Chondrocyte (in vitro differentiated cells): ENCODE measurements around the gene KRTAP5-2. TPM values are rescaled to one million over a fixed set of nuclear protein-coding genes. Genes with fewer than 3 reads are reported as not detected.
A peak's percentile ranks its signal among the peaks of the same experiment; 100 is the strongest.

Experiments
- DNase-seq: peaks from one replicate; pipeline ENCODE4 v3.0.0; 2021; ENCODE audit warnings: mixed read lengths, low spot score
- H3K27ac Mint-ChIP-seq: one replicate; pipeline ENCODE4 v1.8.0; 2021; ENCODE audit warnings: mild to moderate bottlenecking, moderate library complexity, mixed read lengths; ENCODE audit not compliant: unreplicated experiment
- H3K27me3 Mint-ChIP-seq: 2 replicates; pipeline ENCODE4 v1.8.0; 2021; ENCODE audit warnings: low read depth, mixed read lengths
- H3K36me3 Mint-ChIP-seq: 2 replicates; pipeline ENCODE4 v1.8.0; 2021; ENCODE audit warnings: low read depth, mixed read lengths
- H3K4me1 Mint-ChIP-seq: 2 replicates; pipeline ENCODE4 v1.8.0; 2021; ENCODE audit warnings: low read depth, mild to moderate bottlenecking, mixed read lengths
- H3K4me3 Mint-ChIP-seq: one replicate; pipeline ENCODE4 v1.8.0; 2021; ENCODE audit warnings: mild to moderate bottlenecking, moderate library complexity, mixed read lengths; ENCODE audit not compliant: unreplicated experiment
- H3K9me3 Mint-ChIP-seq: 2 replicates; pipeline ENCODE4 v1.8.0; 2021; ENCODE audit warnings: low read depth, mixed read lengths
- CTCF ChIP-seq: fragments of 200-600 bp; sonication (generic); IDR thresholded peaks from 2 replicates; pipeline ENCODE4 v1.5.0; 2021; ENCODE audit warnings: antibody characterized with exemption, mild to moderate bottlenecking, moderate library complexity
- total RNA-seq: library from RNA; stranded (reverse); gene quantifications from 3 replicates; pipeline ENCODE4 v1.2.1, GENCODE V29; 2021

KRTAP5-2 gene
- total RNA-seq, 1 donor from 2014 or later, result not detected

- TF ChIP-seq CTCF, result no peak
- Mint-ChIP-seq H3K27me3 (no peaks in the 10 kb centered on the region), H3K36me3 (no peaks in the 10 kb centered on the region), H3K4me3 (no peak overlapping the region), H3K4me1 (peaks cover 17% of the 10 kb centered on the region), H3K27ac (no peak overlapping the region), H3K9me3 (no peaks in the 10 kb centered on the region)
- peak; percentile 93 for DNase-seq
These were observed 34.2 kb downstream of the KRTAP5-2 start for GRCh38 chr11:1563697-1564534.

- no peak for TF ChIP-seq CTCF
- Mint-ChIP-seq H3K27ac (no peak overlapping the region), H3K4me3 (no peak overlapping the region), H3K27me3 (no peaks in the 10 kb centered on the region), H3K9me3 (no peaks in the 10 kb centered on the region), H3K4me1 (peaks cover 23% of the 10 kb centered on the region), H3K36me3 (no peaks in the 10 kb centered on the region)
- no peak for DNase-seq
These were observed 34.9 kb downstream of the KRTAP5-2 start for GRCh38 chr11:1563149-1563638.

GRCh38 chr11:1562469-1563148, 35.5 kb downstream of the KRTAP5-2 start:
- peaks cover under 1% of the 10 kb centered on the region for H3K36me3 Mint-ChIP-seq
- H3K27ac Mint-ChIP-seq, result no peak overlapping the region
- H3K4me3 Mint-ChIP-seq, result no peak overlapping the region
- no peak for TF ChIP-seq CTCF
- no peaks in the 10 kb centered on the region for H3K27me3 Mint-ChIP-seq
- H3K9me3 Mint-ChIP-seq, result no peaks in the 10 kb centered on the region
- DNase-seq, result no peak
- H3K4me1 Mint-ChIP-seq, result peaks cover 29% of the 10 kb centered on the region

DNA sequence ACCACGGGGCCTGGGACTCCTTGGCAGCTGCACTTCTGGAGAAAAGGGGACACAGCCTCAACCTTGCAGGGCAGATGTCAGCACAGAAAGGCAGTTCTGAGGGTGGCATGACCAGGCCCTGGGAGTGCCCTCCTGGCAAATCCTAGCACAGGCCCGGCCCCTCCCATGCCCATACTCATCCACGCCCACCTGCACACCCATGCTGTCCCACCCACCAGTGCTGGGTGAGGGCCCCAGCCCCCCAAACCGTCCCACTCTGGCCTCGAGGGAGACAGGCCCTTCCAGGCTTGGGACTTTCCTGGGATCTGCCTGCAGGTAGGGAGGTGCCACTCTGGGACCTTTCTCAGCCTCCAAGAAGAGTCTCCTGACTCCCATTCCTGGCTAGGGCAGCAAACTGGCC, 36.1 kb downstream of the KRTAP5-2 start:
- no peak overlapping the region for H3K27ac Mint-ChIP-seq
- H3K9me3 Mint-ChIP-seq, result no peaks in the 10 kb centered on the region
- DNase-seq, result no peak
- H3K4me3 Mint-ChIP-seq, result no peak overlapping the region
- TF ChIP-seq CTCF, result no peak
- peaks cover 30% of the 10 kb centered on the region for H3K4me1 Mint-ChIP-seq
- peaks cover 1% of the 10 kb centered on the region for H3K36me3 Mint-ChIP-seq
- no peaks in the 10 kb centered on the region for H3K27me3 Mint-ChIP-seq

GRCh38 chr11:1561266-1561665, 36.8 kb downstream of the KRTAP5-2 start:
- no peak overlapping the region for H3K27ac Mint-ChIP-seq
- TF ChIP-seq CTCF, result no peak
- no peaks in the 10 kb centered on the region for H3K27me3 Mint-ChIP-seq
- peaks cover 1% of the 10 kb centered on the region for H3K36me3 Mint-ChIP-seq
- no peak for DNase-seq
- no peaks in the 10 kb centered on the region for H3K9me3 Mint-ChIP-seq
- peaks cover 30% of the 10 kb centered on the region for H3K4me1 Mint-ChIP-seq
- H3K4me3 Mint-ChIP-seq, result no peak overlapping the region
